Cardiac atrium fibroblast (primary cell): ENCODE results near the gene SPAG16. TPM values are rescaled to one million over a fixed set of nuclear protein-coding genes. Genes with fewer than 3 reads are reported as not detected.

Source experiments
- total RNA-seq: library from RNA; depleted of rRNA; stranded (reverse); fragments of >200 nt; gene quantifications from 2 replicates; pipeline ENCODE4 v1.2.3, GENCODE V29; 2015

Gene SPAG16
- total RNA-seq = 9.0 and 9.1 TPM in 2 replicates

GRCh38 chr2:213284105-213285090 is at the start of gene SPAG16:
Gene SPAG16, plus strand, starts transcription at chr2:213284464.

GRCh38 chr2:214410918-214411554 is 1126.8 kb downstream of the SPAG16 start, which contains the start of gene VWC2L:
Gene VWC2L, plus strand, starts transcription at chr2:214411054. Its CDS starts 3,140 bp downstream, at chr2:214414194.

Other genes with a start within 250 kb of the SPAG16 start
- gene IKZF2, start 132.9 kb upstream of the SPAG16 start, total RNA-seq = 15.2 and 18.6 TPM in 2 replicates